CD14-positive monocyte (primary cell): ENCODE results near the gene LRRC10B. TPM values are rescaled to one million over a fixed set of nuclear protein-coding genes. Genes with fewer than 3 reads are reported as not detected.

Experiments used
- DNase-seq, 3 donors: peaks; one replicate each; pipeline ENCODE4 v3.0.0-alpha.2; 2011 to 2022
- H2AFZ ChIP-seq: 2 replicates; pipeline ENCODE4 v1.6.0; 2012; ENCODE audit warnings: mild to moderate bottlenecking, low read depth, low read length, inconsistent platforms; ENCODE audit not compliant: insufficient read depth, poor library complexity, severe bottlenecking
- H3K27ac ChIP-seq, 2 donors: 1 replicate in 1 of 2; 2 replicates in 1 of 2; pipeline ENCODE4 v1.5.1; 2012 to 2013; ENCODE audit warnings: low read length in 2 of 2, control low read depth in 1 of 2, inconsistent platforms in 1 of 2, low read depth in 1 of 2, mild to moderate bottlenecking in 1 of 2
- H3K27me3 ChIP-seq, 2 donors: one replicate each; pipeline versions ENCODE4 v1.6.0 to v1.6.1; 2011 to 2013; ENCODE audit warnings: low read length in 2 of 2; ENCODE audit not compliant: control insufficient read depth in 2 of 2, insufficient read depth in 2 of 2
- H3K36me3 ChIP-seq, 2 donors: replicated peaks in 1 of 2; 1 replicate in 1 of 2; 2 replicates in 1 of 2; pipeline versions ENCODE4 v1.5.1 to v1.6.1; 2012 to 2013; ENCODE audit warnings: low read length in 2 of 2, control low read depth in 1 of 2, inconsistent platforms in 1 of 2, mild to moderate bottlenecking in 1 of 2; ENCODE audit not compliant: insufficient read depth in 2 of 2, control insufficient read depth in 1 of 2
- H3K4me1 ChIP-seq, 2 donors: 1 replicate in 1 of 2; 2 replicates in 1 of 2; pipeline versions ENCODE4 v1.5.1 to v1.6.1; 2012 to 2013; ENCODE audit warnings: low read length in 2 of 2, control low read depth in 1 of 2, inconsistent platforms in 1 of 2, mild to moderate bottlenecking in 1 of 2, moderate library complexity in 1 of 2; ENCODE audit not compliant: insufficient read depth in 2 of 2, control insufficient read depth in 1 of 2
- H3K4me2 ChIP-seq: replicated peaks from 2 replicates; pipeline ENCODE3; 2012; ENCODE audit warnings: low read length, moderate library complexity, mild to moderate bottlenecking; ENCODE audit not compliant: poor library complexity, severe bottlenecking; ENCODE audit errors: extremely low read depth
- H3K4me3 ChIP-seq, 3 experiments: fragments of 200-600 bp in 1 of 3; sonication (generic) in 1 of 3; replicated peaks in 1 of 3; 1 replicate in 2 of 3; 2 replicates in 1 of 3; pipeline ENCODE4 v1.5.1; 2011 to 2013; ENCODE audit warnings: low read length in 3 of 3, mild to moderate bottlenecking in 3 of 3, control low read depth in 2 of 3, low read depth in 2 of 3, inconsistent platforms in 1 of 3, moderate library complexity in 1 of 3
- H3K79me2 ChIP-seq: 2 replicates; pipeline ENCODE4 v1.6.0; 2012; ENCODE audit warnings: mild to moderate bottlenecking, control low read depth, inconsistent platforms, low read length, moderate library complexity; ENCODE audit not compliant: insufficient read depth
- H3K9ac ChIP-seq: 2 replicates; pipeline ENCODE4 v1.6.0; 2017; ENCODE audit warnings: low read length, mild to moderate bottlenecking; ENCODE audit not compliant: insufficient read depth, poor library complexity, severe bottlenecking
- H3K9me3 ChIP-seq, 2 donors: replicated peaks in 1 of 2; 1 replicate in 1 of 2; 2 replicates in 1 of 2; pipeline versions ENCODE4 v1.5.1 to v1.6.1; 2012 to 2013; ENCODE audit warnings: low read length in 2 of 2, control low read depth in 1 of 2; ENCODE audit not compliant: control insufficient read depth in 1 of 2, insufficient read depth in 1 of 2
- H4K20me1 ChIP-seq: 2 replicates; pipeline ENCODE4 v1.6.0; 2012; ENCODE audit warnings: mild to moderate bottlenecking, low read length, control low read depth, moderate library complexity; ENCODE audit not compliant: insufficient read depth
- H3K27ac Mint-ChIP-seq, 7 donors: one replicate each; pipeline ENCODE4 v1.8.0; 2020; ENCODE audit warnings: mild to moderate bottlenecking in 7 of 7, mixed read lengths in 7 of 7, moderate library complexity in 6 of 7, inconsistent platforms in 2 of 7
- H3K27me3 Mint-ChIP-seq, 3 donors: one replicate each; pipeline ENCODE4 v1.8.0; 2021 to 2022; ENCODE audit warnings: low read depth in 3 of 3, mild to moderate bottlenecking in 3 of 3, mixed read lengths in 3 of 3, moderate library complexity in 3 of 3, inconsistent platforms in 1 of 3
- H3K36me3 Mint-ChIP-seq, 2 donors: one replicate each; pipeline ENCODE4 v1.8.0; 2020; ENCODE audit warnings: mixed read lengths in 2 of 2, inconsistent platforms in 1 of 2, mild to moderate bottlenecking in 1 of 2
- H3K4me1 Mint-ChIP-seq: one replicate; pipeline ENCODE4 v1.8.0; 2020; ENCODE audit warnings: mild to moderate bottlenecking, mixed read lengths
- H3K4me3 Mint-ChIP-seq, 2 donors: one replicate each; pipeline ENCODE4 v1.8.0; 2020; ENCODE audit warnings: mild to moderate bottlenecking in 2 of 2, mixed read lengths in 2 of 2, moderate library complexity in 1 of 2
- H3K9me3 Mint-ChIP-seq, 7 donors: one replicate each; pipeline ENCODE4 v1.8.0; 2020 to 2022; ENCODE audit warnings: mixed read lengths in 7 of 7, mild to moderate bottlenecking in 6 of 7, moderate library complexity in 6 of 7, inconsistent platforms in 2 of 7
- WGBS: methylation state at CpG from one replicate; pipeline ENCODE4 v1.1.5; 2013; ENCODE audit warnings: missing lambda C conversion rate; ENCODE audit not compliant: insufficient coverage; 5-methylcytosine and 5-hydroxymethylcytosine counted together
- intact Hi-C, 2 donors: fragments of 100-400 bp; cut with micrococcal nuclease; formaldehyde crosslinking; loops; one replicate each; pipeline versions ENCODE4 v1.15.0 to v1.15.1; 2023
- polyA plus RNA-seq, 3 donors: library from polyadenylated mRNA; depleted of rRNA in 1 of 3; unstranded in 2 of 3; stranded (reverse) in 1 of 3; fragments of 300-500 nt in 2 of 3; fragments of >200 nt in 1 of 3; fragmentation: Illumina TruSeq in 2 of 3; gene quantifications; 1 replicate in 2 of 3; 2 replicates in 1 of 3; pipeline ENCODE4 v1.2.3, GENCODE V29; 2012 to 2021
- TF ChIP-seq, protein P1 (sequence below): fragments of 200-600 bp; IDR thresholded peaks from one replicate; pipeline ENCODE4 v1.8.0; 2022; ENCODE audit warnings: antibody characterized with exemption, mild to moderate bottlenecking

The LRRC10B gene
- polyA plus RNA-seq, 3 donors = not detected

DNA sequence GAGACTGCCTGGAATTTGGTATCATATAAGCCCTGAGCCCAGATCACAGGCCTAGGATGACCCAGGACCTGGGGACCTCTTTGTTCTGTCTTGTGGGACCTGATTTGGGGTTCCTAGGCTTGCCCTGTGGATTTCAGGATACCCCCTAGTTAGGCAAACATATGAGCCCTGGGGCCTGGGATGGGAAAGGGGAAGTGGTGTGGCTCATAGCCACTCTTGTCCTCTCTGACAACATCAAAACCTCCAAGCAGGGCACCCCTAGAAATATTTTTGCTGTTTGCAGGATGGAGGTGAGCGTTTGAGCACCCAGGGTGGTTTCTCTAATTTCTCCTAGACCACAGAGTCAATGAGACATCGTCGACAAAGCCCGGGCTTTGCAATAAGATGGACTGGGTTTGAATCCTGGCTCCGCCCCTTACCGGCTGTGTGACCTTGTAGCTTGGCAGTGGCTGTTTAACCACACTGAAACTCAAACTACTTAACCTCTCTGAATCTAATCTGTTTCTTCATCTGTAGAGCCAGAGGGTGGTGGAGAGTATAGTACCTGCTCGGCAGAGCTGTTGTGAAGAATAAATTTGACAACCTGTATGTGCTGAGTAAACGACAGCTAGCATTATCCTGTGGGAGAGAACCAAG is 5.3 kb upstream of the LRRC10B start:
- Histone ChIP-seq H3K36me3 (no peaks in the 10 kb centered on the region), H3K27ac (no peak overlapping the region), H3K4me1 (peaks cover 3 to 6% of the 10 kb centered on the region in 2 donors), H3K9ac (no peak overlapping the region), H3K79me2 (no peaks in the 10 kb centered on the region), H3K9me3 (peaks cover 0 to 5% of the 10 kb centered on the region in 2 donors), H3K4me2 (no peak overlapping the region), H3K4me3 (no peak overlapping the region), H4K20me1 (no peaks in the 10 kb centered on the region), H2AFZ (no peak overlapping the region), H3K27me3 (peaks cover 15 to 29% of the 10 kb centered on the region in 2 donors)
- intact Hi-C loops = no loop called here
- H3K4me3 Mint-ChIP-seq = no peak overlapping the region
- H3K27ac Mint-ChIP-seq = no peak overlapping the region
- H3K4me1 Mint-ChIP-seq = peaks cover 6% of the 10 kb centered on the region
- peaks cover 30 to 40% (median 32%) of the 10 kb centered on the region in 3 donors for H3K27me3 Mint-ChIP-seq
- WGBS = no CpG with 5 or more reads among the region's 8 CpGs
- H3K9me3 Mint-ChIP-seq = peaks cover 0 to 11% (median 3%) of the 10 kb centered on the region in 7 donors
- no peak for DNase-seq
- H3K36me3 Mint-ChIP-seq = peaks cover 0 to 1% of the 10 kb centered on the region in 2 donors
- TF ChIP-seq, protein P1, sequence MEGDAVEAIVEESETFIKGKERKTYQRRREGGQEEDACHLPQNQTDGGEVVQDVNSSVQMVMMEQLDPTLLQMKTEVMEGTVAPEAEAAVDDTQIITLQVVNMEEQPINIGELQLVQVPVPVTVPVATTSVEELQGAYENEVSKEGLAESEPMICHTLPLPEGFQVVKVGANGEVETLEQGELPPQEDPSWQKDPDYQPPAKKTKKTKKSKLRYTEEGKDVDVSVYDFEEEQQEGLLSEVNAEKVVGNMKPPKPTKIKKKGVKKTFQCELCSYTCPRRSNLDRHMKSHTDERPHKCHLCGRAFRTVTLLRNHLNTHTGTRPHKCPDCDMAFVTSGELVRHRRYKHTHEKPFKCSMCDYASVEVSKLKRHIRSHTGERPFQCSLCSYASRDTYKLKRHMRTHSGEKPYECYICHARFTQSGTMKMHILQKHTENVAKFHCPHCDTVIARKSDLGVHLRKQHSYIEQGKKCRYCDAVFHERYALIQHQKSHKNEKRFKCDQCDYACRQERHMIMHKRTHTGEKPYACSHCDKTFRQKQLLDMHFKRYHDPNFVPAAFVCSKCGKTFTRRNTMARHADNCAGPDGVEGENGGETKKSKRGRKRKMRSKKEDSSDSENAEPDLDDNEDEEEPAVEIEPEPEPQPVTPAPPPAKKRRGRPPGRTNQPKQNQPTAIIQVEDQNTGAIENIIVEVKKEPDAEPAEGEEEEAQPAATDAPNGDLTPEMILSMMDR = no peak

DNA sequence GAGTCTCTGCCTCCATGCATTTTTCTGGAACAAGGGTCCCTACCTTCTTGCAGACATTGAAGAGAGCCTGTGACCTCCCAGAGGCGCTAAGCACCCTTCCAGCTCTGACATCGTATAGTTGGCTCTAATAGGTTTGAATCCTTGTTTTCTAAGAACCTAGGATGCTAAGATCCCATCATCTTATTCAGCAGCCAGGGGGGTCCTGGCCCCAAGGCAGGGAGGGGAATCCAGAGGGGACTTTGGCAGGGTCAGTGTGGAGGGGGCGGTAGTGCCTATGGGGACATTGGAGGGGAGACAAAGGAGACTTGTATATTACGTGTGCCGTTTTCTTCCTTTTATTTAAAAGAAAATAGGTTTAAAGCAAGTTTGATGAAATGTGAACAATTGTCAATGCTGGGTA is 3.4 kb upstream of the LRRC10B start:
- TF ChIP-seq, protein P1 = no peak
- Histone ChIP-seq H3K36me3 (no peaks in the 10 kb centered on the region), H3K4me2 (no peak overlapping the region), H2AFZ (no peak overlapping the region), H3K27ac (no peak overlapping the region), H3K79me2 (no peaks in the 10 kb centered on the region), H3K9me3 (peaks cover 0 to 13% of the 10 kb centered on the region in 2 donors), H3K4me3 (no peak overlapping the region), H3K9ac (no peak overlapping the region), H3K27me3 (peaks cover 26 to 38% of the 10 kb centered on the region in 2 donors), H3K4me1 (peaks cover 4 to 21% of the 10 kb centered on the region in 2 donors), H4K20me1 (no peaks in the 10 kb centered on the region)
- H3K4me3 Mint-ChIP-seq = no peak overlapping the region
- H3K27me3 Mint-ChIP-seq = peaks cover 45 to 47% (median 46%) of the 10 kb centered on the region in 3 donors
- peaks cover 0 to 16% (median 4%) of the 10 kb centered on the region in 7 donors for H3K9me3 Mint-ChIP-seq
- peaks cover 0 to 1% of the 10 kb centered on the region in 2 donors for H3K36me3 Mint-ChIP-seq
- intact Hi-C loops = no loop called here
- DNase-seq = no peak
- WGBS = 86% methylated on average over 3 of the region's 5 CpGs
- peaks cover 9% of the 10 kb centered on the region for H3K4me1 Mint-ChIP-seq
- H3K27ac Mint-ChIP-seq = no peak overlapping the region
